ENCODE measurements around the gene ELF5. TPM values are rescaled to one million over a fixed set of nuclear protein-coding genes. Genes with fewer than 3 reads are reported as not detected.

ELF5 gene
- total RNA-seq, 4 donors from 2014 or later = not detected

DNA sequence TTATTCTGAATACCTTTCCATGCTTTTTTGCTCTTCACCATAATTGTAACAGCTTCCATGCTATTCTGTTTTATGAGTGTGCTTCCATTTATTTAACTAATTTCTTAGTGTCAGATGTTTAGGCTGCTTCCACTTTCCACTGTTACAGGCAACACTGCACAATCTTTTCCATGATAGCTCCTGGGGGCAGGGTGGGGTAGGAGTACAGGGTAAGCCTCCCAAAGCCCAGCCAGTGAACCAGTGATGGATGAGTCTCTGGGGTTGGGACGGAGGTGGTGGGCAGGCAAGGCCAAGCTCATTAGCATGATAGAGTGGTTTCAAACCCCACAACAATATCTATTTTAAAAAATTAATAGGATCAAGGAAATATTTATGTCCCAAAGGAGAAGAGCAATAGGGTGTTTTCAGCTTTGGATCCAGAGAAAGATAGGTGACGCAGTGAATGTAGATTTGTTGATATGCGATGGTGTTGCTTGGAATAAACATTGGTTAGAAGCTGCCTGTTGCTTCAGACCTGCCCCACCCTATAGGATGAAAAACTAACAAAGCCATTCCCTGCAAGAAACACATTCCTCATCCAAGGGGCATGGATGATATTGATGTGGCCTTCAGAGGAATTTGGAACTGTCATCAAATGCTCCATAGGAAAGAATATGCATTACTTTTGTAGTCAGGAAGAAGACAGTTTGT lies 17.1 kb upstream of the ELF5 start:
- Histone ChIP-seq H3K9me3 (peaks cover 0 to 15% (median 0%) of the 10 kb centered on the region in 4 donors), H3K27me3 (no peaks in the 10 kb centered on the region), H3K4me1 (no peaks in the 10 kb centered on the region), H3K27ac (no peak overlapping the region), H3K36me3 (no peaks in the 10 kb centered on the region), H3K4me3 (no peak overlapping the region)
- no peak for TF ChIP-seq CTCF (IDR thresholded peaks at IDR 0.05)
- TF ChIP-seq EP300 (IDR thresholded peaks at IDR 0.05) = no peak
- TF ChIP-seq POLR2A (IDR thresholded peaks at IDR 0.05) = no peak
- no peak for DNase-seq (ENCODE audit: low spot score in 2 of 2)
- 91 to 93% methylated on average over 3 of the region's 3 CpGs for WGBS, 2 donors

- no peak overlapping the region for H3K27ac ChIP-seq
- no peaks in the 10 kb centered on the region for H3K36me3 ChIP-seq
- H3K4me3 ChIP-seq = no peak overlapping the region
- TF ChIP-seq CTCF (IDR thresholded peaks at IDR 0.05) = no peak
- no peak for TF ChIP-seq EP300 (IDR thresholded peaks at IDR 0.05)
- no peak for TF ChIP-seq POLR2A (IDR thresholded peaks at IDR 0.05)
- WGBS, 2 donors = 82 to 88% methylated on average over 1 of the region's 1 CpG
- H3K9me3 ChIP-seq = peaks cover 0 to 8% (median 0%) of the 10 kb centered on the region in 4 donors
- no peak for DNase-seq (ENCODE audit: low spot score in 2 of 2)
- H3K27me3 ChIP-seq = no peaks in the 10 kb centered on the region
- H3K4me1 ChIP-seq = no peaks in the 10 kb centered on the region
Observed at GRCh38 chr11:34529643-34530042, 16.0 kb upstream of the ELF5 start.

- no peak for TF ChIP-seq EP300 (IDR thresholded peaks at IDR 0.05)
- no peak for TF ChIP-seq POLR2A (IDR thresholded peaks at IDR 0.05)
- TF ChIP-seq CTCF (IDR thresholded peaks at IDR 0.05) = no peak
- Histone ChIP-seq H3K4me1 (no peaks in the 10 kb centered on the region), H3K27ac (no peak overlapping the region), H3K9me3 (no peaks in the 10 kb centered on the region), H3K27me3 (no peaks in the 10 kb centered on the region), H3K36me3 (no peaks in the 10 kb centered on the region), H3K4me3 (no peak overlapping the region)
- 57 to 58% methylated on average over 2 of the region's 2 CpGs for WGBS, 2 donors
- DNase-seq (ENCODE audit: low spot score in 2 of 2) = no peak
Observed at GRCh38 chr11:34528072-34528471, 14.5 kb upstream of the ELF5 start.

- TF ChIP-seq EP300 (IDR thresholded peaks at IDR 0.05) (no peak), POLR2A (IDR thresholded peaks at IDR 0.05) (no peak), CTCF (IDR thresholded peaks at IDR 0.05) (no peak)
- H3K27ac ChIP-seq = no peak overlapping the region
- DNase-seq (ENCODE audit: low spot score in 2 of 2) = no peak
- H3K4me3 ChIP-seq = no peak overlapping the region
- WGBS, 2 donors = 81 to 83% methylated on average over 9 of the region's 9 CpGs
- H3K27me3 ChIP-seq = no peaks in the 10 kb centered on the region
- no peaks in the 10 kb centered on the region for H3K9me3 ChIP-seq
- H3K36me3 ChIP-seq = no peaks in the 10 kb centered on the region
- no peaks in the 10 kb centered on the region for H3K4me1 ChIP-seq
Observed at GRCh38 chr11:34525888-34526657, 12.5 kb upstream of the ELF5 start.

GRCh38 chr11:34525098-34525497 lies 11.5 kb upstream of the ELF5 start:
- Histone ChIP-seq H3K9me3 (no peaks in the 10 kb centered on the region), H3K36me3 (no peaks in the 10 kb centered on the region), H3K4me1 (no peaks in the 10 kb centered on the region), H3K4me3 (no peak overlapping the region), H3K27ac (no peak overlapping the region), H3K27me3 (no peaks in the 10 kb centered on the region)
- DNase-seq (ENCODE audit: low spot score in 2 of 2) = no peak
- TF ChIP-seq CTCF (IDR thresholded peaks at IDR 0.05) (no peak), EP300 (IDR thresholded peaks at IDR 0.05) (no peak), POLR2A (IDR thresholded peaks at IDR 0.05) (no peak)
- WGBS, 2 donors = 87 to 91% methylated on average over 4 of the region's 4 CpGs
